ENCODE measurements around the gene PDE6G. TPM values are rescaled to one million over a fixed set of nuclear protein-coding genes. Genes with fewer than 3 reads are reported as not detected.

The PDE6G gene
- polyA plus RNA-seq (ENCODE audit: insufficient read length) = 4.0 TPM

GRCh38 chr17:81656118-81656743 lies at the start of gene PDE6G:
PDE6G (minus strand) TSS chr17:81656542; CDS start chr17:81653305, 3,237 bp downstream.
- DNase-seq = no peak

- DNase-seq = no peak
Observed at GRCh38 chr17:81705518-81706231, 49.3 kb upstream of the PDE6G start.

GRCh38 chr17:81703747-81704654 lies 47.7 kb upstream of the PDE6G start:
- no peak for DNase-seq

- peak; percentile 94 for DNase-seq
Observed at GRCh38 chr17:81702934-81703746, 46.8 kb upstream of the PDE6G start, which contains the start of gene MRPL12. MRPL12 (plus strand) TSS chr17:81703367; CDS start chr17:81703502, 135 bp downstream.

- DNase-seq = no peak
Observed at GRCh38 chr17:81701288-81702071, 45.1 kb upstream of the PDE6G start.

- DNase-seq = no peak
Observed at GRCh38 chr17:81700353-81701287, 44.3 kb upstream of the PDE6G start.

GRCh38 chr17:81697261-81698044 lies 41.1 kb upstream of the PDE6G start:
- no peak for DNase-seq

- DNase-seq = no peak
Observed at GRCh38 chr17:81696218-81696941, 40.0 kb upstream of the PDE6G start.

GRCh38 chr17:81695801-81696200 lies 39.5 kb upstream of the PDE6G start:
- no peak for DNase-seq

- no peak for DNase-seq
Observed at GRCh38 chr17:81695211-81695610, 38.9 kb upstream of the PDE6G start.

- DNase-seq = no peak
Observed at GRCh38 chr17:81694810-81695209, 38.5 kb upstream of the PDE6G start.

GRCh38 chr17:81693509-81694210 lies 37.3 kb upstream of the PDE6G start:
- DNase-seq = no peak

GRCh38 chr17:81691608-81692007 lies 35.3 kb upstream of the PDE6G start:
- DNase-seq = no peak

- no peak for DNase-seq
Observed at GRCh38 chr17:81691196-81691595, 34.9 kb upstream of the PDE6G start.

- no peak for DNase-seq
Observed at GRCh38 chr17:81690549-81690948, 34.2 kb upstream of the PDE6G start.

GRCh38 chr17:81690066-81690465 lies 33.7 kb upstream of the PDE6G start:
- DNase-seq = no peak

GRCh38 chr17:81688616-81689015 lies 32.3 kb upstream of the PDE6G start:
- DNase-seq = no peak
